GM18498 (cell line): ENCODE data around the gene PDE2A.

Experiments
- ATAC-seq: cut with Tn5 transposase; IDR thresholded peaks from one replicate; pipeline ENCODE4 v1.9.1; 2021; ENCODE audit warnings: mild to moderate bottlenecking, moderate library complexity; ENCODE audit not compliant: unreplicated experiment

The PDE2A gene

GRCh38 chr11:72637926-72638325 is 36.3 kb downstream of the PDE2A start:
- ATAC-seq: no peak

GRCh38 chr11:72637198-72637597 is 37.0 kb downstream of the PDE2A start:
- ATAC-seq: no peak

- ATAC-seq: no peak
Observed at GRCh38 chr11:72636376-72636775, 37.8 kb downstream of the PDE2A start.

GRCh38 chr11:72635933-72636332 is 38.3 kb downstream of the PDE2A start:
- no peak for ATAC-seq

- no peak for ATAC-seq
Observed at GRCh38 chr11:72635309-72635915, 38.8 kb downstream of the PDE2A start.

- ATAC-seq: no peak
Observed at GRCh38 chr11:72634472-72635095, 39.6 kb downstream of the PDE2A start.

GRCh38 chr11:72634016-72634415 is 40.2 kb downstream of the PDE2A start:
- ATAC-seq: no peak

- ATAC-seq: no peak
Observed at GRCh38 chr11:72633068-72633467, 41.2 kb downstream of the PDE2A start.

- no peak for ATAC-seq
Observed at GRCh38 chr11:72631806-72632731, 42.2 kb downstream of the PDE2A start.

GRCh38 chr11:72630104-72630852 is 43.9 kb downstream of the PDE2A start:
- ATAC-seq: no peak

- no peak for ATAC-seq
Observed at GRCh38 chr11:72629266-72629665, 45.0 kb downstream of the PDE2A start.

- no peak for ATAC-seq
Observed at GRCh38 chr11:72627594-72628281, 46.5 kb downstream of the PDE2A start.

GRCh38 chr11:72626414-72626936 is 47.7 kb downstream of the PDE2A start:
- no peak for ATAC-seq

GRCh38 chr11:72625691-72626413 is 48.4 kb downstream of the PDE2A start:
- ATAC-seq: no peak

GRCh38 chr11:72624496-72625201 is 49.6 kb downstream of the PDE2A start:
- ATAC-seq: no peak

GRCh38 chr11:72623052-72623451 is 51.2 kb downstream of the PDE2A start:
- no peak for ATAC-seq

GRCh38 chr11:72621008-72621610 is 53.1 kb downstream of the PDE2A start:
- ATAC-seq: no peak

GRCh38 chr11:72618803-72619202 is 55.4 kb downstream of the PDE2A start:
- no peak for ATAC-seq
